Left kidney (tissue), 8 donors: ENCODE data around the gene CHEK2. TPM values are rescaled to one million over a fixed set of nuclear protein-coding genes. Genes with fewer than 3 reads are reported as not detected.
"Not testable (repeated sequence)": the region's sequence is repeated elsewhere in the genome, so short reads cannot be mapped to it uniquely, and the experiment has no call there.

ENCODE experiments used
- DNase-seq: peaks from one replicate; pipeline ENCODE4 v3.0.0-alpha.2; 2013
- long read RNA-seq, 8 donors: transcript quantifications; one replicate each; lab custom pipeline, GENCODE V29; 2026
- polyA plus RNA-seq: library from polyadenylated mRNA; unstranded; fragments of 120-200 nt; gene quantifications from one replicate; pipeline ENCODE4 v1.2.1, GENCODE V29; 2013; ENCODE audit not compliant: insufficient read length

The CHEK2 gene
- 24.5 TPM for polyA plus RNA-seq
- long read RNA-seq, donor 1, partial matches to known transcripts: 5 of 21 reads
- long read RNA-seq, donor 1, other reads (novel, unspliced or antisense): 12 of 21 reads
- long read RNA-seq, donor 2, partial matches to known transcripts: 12 of 15 reads
- long read RNA-seq, donor 2, other reads (novel, unspliced or antisense): 0 of 15 reads
- long read RNA-seq, donor 3, partial matches to known transcripts: 8 of 21 reads
- long read RNA-seq, donor 3, other reads (novel, unspliced or antisense): 11 of 21 reads
- long read RNA-seq, donor 4: 0 reads
- long read RNA-seq, donor 5, partial matches to known transcripts: 11 of 18 reads
- long read RNA-seq, donor 5, other reads (novel, unspliced or antisense): 0 of 18 reads
- long read RNA-seq, donor 6, partial matches to known transcripts: 7 of 10 reads
- long read RNA-seq, donor 6, other reads (novel, unspliced or antisense): 0 of 10 reads
- long read RNA-seq, donor 7, transcript CHEK2-208 (15 exons, 1,844 nt): major isoform, 7 of 45 reads
- long read RNA-seq, donor 7, partial matches to known transcripts: 13 of 45 reads
- long read RNA-seq, donor 7, other reads (novel, unspliced or antisense): 22 of 45 reads
- long read RNA-seq, donor 8, partial matches to known transcripts: 0 of 1 reads
- long read RNA-seq, donor 8, other reads (novel, unspliced or antisense): 0 of 1 reads

DNA sequence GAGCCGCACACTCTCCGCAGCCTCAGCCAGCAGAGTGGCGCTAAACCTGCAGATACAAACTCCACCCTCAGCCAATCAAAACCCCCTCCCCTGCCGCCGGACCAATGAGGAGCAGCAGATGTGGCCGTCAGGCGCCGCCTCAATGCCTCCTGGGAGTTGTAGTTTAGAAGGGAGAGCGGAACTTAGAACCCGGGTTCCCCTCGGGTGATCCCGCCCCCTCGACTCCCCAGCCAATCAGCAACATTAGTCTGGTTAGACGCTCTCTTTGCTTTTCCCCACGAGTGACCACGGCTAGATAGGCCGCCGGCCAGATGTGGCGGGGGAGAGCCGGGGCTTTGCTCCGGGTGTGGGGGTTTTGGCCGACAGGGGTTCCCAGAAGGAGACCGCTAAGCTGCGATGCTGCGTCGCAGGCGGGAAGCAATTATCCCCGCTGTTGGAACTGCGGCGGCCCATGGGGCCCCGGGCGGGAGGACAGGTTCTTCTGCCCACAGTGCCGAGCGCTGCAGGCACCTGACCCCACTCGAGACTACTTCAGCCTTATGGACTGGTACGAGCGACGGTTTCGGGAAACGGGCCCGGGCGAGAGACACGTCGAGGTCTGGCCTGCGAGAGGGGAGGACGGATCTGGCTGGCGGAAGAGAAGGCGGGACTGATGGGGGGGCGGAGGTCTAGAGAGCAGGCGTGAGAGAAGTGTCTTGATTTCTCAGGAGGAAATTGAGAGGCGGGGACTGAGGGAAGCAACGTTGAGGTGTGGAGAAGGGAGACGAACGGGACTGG lies at the start of gene CHEK2, which contains the start of gene HSCB:
CHEK2 (minus strand) TSS at position 36 of the 777 bp plus-strand sequence. CDS start 7,099 bp downstream, outside the sequence.
HSCB (plus strand) TSS at position 255 of the 777 bp plus-strand sequence; CDS start at position 312, 57 bp downstream.
- peak; percentile 99 for DNase-seq

DNA sequence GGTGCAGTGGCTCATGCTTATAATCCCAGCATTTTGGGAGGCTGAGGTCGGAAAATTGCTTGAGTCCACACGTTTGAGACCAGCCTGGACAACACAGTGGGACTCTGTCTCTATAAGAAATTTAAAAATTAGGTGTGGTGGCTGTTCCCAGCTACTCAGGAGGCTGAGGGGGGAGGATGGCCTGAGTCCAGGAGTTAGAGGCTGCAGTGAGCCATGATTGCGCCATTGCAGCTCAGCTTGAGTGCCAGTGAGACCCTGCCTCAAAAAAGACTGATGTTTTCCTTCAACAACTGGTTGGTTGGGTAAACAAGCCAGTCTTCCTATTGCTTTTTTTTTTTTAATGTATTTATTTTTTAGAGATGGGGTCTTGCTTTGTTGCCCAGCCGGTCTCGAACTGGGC lies 49.5 kb upstream of the CHEK2 start:
- DNase-seq: no peak

DNA sequence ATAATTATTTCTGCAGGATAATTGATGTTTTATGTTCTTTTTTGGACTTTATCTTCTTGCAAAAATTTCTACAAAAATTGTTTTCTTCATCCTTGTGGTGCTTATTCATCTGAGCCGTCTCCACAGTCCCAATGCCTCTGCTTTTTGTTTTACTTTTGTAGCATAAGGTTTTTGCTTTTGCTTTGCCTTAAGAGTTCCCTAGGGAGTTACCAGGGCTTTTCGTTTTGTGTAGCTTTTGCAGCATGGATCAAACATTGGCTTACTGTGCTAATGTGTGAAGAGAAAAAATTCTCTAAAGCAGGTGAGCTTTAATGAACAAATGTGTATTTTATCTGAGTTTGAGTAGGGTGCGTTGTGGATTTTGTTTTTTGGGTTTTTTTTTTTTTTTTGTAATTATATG lies 47.0 kb upstream of the CHEK2 start:
- no peak for DNase-seq

DNA sequence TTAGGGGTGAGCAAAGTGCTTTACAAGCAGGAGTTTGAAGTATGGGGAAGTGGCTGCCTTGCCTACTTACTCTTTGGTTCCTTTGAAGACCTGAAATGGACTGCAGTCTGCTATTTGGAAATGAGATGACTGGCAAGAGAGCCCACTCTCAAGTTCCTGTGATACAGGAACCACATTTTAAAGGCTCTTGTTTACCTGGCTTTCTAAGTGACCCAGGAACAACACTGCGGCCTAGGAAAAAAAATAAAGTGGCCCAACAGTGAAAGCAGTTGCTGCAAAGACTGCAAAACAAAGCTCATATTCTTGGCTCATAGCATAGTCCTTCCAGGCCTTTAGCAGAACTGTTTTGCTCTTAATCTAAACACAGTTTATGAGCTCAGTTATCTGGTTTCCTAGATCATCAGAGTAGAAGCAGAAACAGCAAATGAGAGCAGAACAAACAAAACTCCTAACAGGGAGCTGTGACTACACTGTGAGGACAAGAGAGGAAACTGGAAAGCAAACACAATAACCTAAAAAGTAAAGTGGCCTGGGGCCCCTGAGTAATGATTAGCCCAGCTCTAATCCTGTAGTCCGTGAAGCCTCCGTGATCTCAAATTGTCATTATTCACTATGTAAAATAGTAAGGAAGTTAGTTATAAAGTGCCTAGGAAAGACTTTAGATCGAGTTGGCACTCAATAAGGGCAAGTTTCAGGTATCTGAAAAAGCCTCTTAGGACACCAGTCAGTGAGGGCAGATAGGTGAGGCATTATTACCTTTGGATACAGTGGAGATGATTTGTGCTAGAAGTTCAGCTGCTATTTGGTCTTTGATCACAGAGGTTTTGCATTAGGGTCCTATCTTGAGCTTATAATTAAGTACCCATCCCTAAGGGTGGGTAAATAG lies 42.4 kb upstream of the CHEK2 start:
- no peak for DNase-seq

DNA sequence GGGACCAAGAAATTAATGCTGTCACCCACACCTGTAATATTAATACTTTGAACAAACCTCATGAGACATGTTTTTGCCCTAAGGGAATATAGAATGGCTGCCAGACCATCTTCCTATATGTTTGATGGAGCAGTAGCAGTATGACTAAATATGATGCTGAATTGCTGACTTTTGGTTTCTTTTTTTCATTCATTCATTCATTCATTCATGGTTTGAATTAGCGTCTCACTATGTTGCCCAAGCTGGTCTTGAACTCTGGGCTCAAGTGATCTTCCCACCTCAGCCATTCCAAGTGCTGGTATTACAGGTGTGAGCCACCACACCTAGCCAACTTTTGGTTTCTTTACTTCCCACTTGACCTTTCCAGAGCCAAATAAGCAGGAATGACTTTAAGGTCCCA lies 38.7 kb upstream of the CHEK2 start:
- no peak for DNase-seq

DNA sequence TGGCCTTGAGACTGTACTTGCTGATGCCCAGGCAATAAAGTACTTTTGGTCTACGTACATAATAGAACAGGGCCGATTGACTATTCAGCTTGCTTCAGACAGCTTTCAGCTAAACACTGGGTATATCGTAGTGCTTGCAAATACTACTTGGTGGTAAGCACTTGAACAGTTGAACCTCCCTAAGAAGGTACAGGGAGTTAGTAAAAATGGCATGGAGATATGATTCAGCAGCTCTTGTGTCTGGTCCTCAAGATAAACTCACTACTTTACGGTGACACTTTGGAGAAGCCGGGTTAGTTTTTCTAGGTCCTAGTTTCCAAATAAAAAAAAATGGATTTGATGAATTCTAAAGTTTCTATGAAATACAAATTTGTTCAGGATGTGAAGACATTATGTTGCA lies 38.2 kb upstream of the CHEK2 start:
- DNase-seq: no peak

DNA sequence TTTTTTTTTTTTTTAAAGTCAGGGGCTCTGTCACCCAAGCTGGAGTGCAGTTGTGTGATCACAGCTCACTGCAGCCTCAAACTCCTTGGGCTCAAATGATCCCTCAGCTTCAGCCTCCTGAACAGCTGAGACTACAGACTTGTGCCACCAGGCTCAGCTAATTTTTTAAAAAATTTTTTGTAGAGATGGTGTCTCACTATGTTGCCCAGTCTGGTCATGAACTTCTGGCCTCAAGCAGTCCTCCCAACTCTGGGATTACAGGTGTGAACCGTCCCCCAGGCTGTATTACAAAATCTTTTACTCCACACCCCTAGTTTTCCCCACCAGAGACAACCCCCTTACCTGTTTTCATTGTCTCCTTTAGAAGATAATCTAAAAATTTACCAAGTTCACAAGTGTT lies 32.8 kb upstream of the CHEK2 start:
- DNase-seq: no peak

DNA sequence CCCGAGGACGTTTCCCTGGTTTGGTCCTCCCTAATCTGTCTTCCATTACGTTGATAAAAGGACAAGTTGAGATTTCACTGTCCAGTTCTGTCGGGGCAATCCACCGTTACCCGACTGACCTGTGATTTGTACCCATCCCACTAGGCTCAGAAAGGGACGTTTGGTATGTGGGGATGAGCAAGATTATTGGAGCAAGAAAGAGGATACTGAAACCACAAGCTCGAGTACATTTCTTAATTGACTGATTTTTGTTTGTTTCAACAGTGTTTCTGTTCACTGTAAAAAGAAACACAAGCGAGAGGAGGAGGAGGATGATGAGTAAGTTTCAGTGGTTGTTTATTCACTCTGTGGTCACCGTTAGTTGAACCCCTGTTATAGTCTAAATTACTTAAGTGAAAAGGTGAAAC lies 31.8 kb upstream of the CHEK2 start:
- DNase-seq: no peak

DNA sequence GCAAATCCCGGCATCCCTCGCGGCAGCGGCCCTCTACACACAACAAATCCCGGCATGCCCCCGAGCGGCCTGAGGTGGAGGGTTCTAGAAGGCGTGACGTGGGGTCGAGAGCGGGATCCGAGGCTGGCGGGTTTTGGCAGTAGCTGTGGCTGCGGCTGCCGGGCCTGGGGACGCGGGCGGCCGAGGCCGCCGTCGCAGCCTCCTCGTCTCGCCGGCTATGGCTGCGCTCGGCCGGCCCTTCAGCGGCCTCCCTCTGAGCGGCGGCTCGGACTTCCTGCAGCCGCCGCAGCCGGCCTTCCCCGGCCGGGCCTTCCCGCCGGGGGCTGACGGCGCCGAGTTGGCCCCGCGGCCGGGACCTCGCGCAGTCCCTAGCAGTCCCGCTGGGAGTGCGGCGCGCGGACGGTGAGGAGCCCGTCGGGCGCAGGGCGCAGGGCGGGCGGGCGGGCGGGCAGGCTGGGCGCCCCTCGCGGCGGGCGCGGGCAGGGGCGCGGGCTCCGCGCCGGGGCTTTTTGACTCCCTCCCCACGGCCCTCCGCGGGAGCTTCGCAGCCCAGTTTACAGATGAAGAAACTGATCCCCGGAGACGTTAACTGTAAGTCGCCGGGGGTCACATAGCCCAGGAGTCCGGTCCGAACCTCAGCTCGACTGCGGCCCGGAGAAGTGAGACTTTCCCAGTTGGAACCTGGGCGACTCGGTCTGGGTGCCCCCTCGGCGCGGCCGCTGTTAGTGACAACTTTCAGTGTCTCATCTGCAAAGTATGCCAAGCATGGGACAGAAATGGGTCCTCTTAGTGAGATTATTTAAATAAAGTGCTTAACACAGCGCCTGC lies 31.2 kb upstream of the CHEK2 start, which contains the start of gene CCDC117:
CCDC117 (plus strand) TSS at position 63 of the 828 bp plus-strand sequence; CDS start at position 218, 155 bp downstream.
- peak; percentile 96 for DNase-seq

DNA sequence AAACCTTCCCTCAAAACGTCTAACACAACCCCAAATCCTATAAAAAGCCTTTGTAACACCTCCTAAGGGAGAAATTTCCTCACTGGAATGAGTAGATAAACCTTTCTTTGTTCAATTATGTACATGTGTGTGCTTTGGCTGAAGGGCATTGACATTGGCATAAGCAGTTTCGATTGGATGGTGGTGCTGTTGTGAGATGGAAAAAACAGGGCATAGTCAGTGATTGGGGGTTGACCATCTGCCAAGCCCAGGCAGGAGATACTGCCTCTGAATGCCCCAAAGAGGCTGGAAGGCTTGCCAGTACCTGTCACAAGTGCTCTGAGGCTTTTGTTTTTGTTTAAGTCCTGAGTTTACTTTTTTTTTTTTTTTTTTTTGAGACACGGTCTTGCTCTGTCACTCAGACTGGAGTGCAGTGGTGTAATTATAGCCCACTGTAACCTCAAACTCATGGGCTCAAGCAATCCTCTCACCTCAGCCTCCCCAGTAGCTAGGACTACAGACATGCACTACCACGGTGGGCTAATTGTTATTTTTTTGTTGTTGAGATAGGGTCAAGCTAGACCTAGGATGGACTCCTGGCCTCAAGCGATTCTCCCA lies 29.7 kb upstream of the CHEK2 start:
- no peak for DNase-seq

DNA sequence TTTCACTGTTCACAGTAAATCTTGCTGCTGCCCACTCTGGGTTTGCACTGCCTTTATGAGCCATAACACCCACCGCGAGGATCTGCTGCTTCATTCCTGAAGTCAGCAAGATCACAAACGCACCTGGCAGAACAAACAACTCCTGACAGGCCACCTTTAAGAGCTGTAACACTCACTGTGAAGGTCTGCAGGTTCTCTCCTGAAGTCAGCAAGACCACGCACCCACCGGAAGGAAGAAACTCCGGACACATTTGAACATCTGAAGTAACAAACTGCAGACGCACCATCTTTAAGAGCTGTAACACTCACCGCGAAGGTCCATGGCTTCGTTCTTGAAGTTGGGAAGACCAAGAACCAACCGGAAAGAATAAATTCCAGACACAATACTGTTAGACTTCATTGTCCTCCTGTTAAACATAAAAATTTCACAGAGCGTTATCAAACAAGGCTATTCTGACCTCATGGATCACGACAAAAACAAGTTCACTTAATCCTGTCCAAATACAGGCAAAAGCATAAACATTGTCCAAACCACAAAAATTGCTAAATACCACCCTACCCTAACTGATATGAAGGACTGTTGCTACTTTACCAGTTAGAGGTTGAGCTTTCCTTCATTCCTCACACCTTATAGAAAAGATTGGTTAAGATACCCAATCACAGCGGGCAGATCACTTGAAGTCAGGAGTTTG lies 27.9 kb upstream of the CHEK2 start:
- DNase-seq: no peak

DNA sequence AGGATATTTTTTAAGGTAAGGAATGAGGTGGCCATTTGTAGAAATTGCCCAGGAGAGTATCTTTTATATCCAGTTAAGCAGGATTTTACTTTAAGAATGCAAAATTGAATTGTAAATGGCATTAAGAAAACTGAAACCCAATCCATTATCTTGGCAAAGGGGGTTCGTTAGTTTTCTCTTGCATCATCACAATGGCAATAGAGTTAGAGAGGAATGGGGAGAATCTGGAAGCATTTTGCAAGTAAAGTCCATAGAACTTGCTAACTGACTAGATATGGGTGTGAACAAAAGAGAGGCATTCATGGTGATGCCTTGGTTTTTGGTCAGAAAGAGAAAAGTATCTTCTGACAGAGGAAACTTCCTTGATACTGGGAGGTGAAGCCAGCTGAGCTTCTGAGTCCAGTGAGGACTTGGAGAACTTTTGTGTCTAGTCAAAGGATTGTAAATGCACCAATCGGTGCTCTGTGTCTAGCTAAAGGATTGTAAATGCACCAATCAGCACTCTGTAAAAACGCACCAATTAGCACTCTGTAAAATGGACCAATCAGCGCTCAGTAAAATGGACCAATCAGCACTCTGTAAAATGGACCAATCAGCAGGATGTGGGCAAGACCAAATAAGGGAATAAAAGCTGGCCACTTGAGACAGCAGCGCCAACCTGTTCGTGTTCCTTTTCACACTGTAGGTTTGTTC lies 27.2 kb upstream of the CHEK2 start:
- DNase-seq: no peak

DNA sequence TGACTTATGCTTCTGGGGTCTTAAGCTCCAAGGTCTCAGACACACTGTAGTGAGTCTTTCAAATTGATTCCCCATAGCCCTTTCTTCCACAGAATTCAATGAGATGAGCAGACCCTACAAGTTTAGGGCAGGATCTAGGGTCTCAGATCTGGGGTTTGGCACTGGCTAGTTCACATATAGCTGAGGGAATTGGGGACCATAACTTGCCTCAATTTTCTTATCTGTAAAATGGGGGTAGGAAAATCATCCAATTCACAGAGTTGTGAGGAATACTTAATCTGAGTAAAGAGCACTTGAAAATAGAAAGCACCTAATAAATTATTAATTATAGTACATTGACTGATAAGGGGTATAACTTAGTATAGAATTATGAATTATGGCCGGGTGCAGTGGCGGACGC lies 25.0 kb upstream of the CHEK2 start:
- no peak for DNase-seq

DNA sequence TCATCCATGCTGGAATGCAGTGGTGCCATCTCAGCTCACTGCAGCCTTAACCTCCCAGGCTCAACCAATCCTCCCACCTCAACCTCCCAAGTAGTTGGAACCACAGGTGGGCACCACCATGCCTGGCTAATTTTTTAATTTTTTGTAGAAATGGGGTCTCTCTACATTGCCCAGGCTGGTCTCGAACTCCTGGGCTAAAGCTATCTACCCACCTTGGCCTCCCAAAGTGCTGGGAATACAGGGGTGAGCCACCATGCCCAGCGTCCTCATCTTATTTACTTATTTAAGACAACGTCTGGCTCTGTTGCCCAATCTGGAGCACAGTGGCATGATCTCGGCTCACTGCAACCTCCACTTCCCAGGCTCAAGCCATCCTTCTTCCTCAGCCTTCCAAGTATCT lies 20.4 kb upstream of the CHEK2 start:
- not testable (repeated sequence) for DNase-seq

DNA sequence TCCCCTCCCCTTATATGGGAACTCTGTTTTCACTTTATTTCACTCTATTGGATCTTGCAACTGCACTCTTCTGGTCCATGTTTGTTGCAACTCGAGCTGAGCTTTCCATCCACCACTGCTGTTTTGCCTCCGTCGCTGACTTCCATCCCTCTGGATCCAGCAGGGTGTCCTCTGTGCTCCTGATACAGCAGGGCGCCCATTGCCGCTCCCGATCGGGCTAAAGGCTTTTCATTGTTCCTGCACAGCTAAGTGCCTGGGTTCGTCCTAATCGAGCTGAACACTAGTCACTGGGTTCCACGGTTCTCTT lies 19.8 kb upstream of the CHEK2 start:
- no peak for DNase-seq

DNA sequence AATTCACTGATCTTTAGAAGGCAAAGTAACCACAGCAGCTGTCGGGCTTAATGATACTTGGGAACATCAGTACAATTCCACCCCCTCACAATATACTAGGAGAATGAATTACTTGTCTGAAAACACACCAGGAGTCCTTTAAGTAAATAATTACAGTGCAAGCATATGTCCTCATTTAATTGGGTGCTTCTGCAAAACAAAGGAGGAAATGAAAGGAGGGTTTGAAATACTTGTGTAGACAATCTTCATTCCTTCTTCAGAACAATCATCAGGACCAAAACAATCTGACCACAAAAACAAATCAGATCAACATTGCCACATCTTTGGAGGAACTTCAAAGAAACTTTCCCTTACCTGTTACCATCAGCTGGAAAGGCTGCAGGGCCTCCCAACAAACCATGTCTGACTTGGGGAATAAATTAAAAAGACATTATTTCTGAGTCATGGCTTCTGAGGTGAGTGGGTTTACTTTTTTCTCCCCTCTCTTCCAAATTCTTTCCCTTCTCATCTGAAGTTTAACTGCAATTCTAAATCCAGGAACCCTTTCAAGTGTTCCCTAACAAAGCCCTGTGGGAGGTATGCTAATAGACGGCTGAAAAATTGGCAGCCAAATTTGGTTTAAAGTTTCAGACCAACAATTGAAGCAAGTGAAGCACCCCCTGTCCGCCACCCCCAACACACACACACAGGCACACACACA lies 18.4 kb upstream of the CHEK2 start:
- DNase-seq: no peak

DNA sequence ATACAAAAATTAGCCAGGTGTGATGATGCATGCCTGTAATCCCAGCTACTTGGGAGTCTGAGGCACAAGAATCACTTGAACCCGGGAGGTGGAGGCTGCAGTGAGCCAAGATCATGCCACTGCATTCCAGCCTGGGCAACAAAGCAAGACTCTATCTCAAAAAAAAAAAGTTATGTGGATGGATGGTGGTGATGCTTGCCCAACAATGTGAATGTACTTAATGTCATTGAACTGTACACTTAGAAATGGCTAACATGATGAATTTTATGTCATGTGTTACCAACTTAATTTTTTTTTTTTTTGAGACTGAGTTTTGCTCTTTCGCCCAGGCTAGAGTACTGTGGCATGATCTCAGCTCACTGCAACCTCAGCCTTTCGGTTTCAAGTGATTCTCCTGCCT lies 12.9 kb upstream of the CHEK2 start:
- DNase-seq: not testable (repeated sequence)

DNA sequence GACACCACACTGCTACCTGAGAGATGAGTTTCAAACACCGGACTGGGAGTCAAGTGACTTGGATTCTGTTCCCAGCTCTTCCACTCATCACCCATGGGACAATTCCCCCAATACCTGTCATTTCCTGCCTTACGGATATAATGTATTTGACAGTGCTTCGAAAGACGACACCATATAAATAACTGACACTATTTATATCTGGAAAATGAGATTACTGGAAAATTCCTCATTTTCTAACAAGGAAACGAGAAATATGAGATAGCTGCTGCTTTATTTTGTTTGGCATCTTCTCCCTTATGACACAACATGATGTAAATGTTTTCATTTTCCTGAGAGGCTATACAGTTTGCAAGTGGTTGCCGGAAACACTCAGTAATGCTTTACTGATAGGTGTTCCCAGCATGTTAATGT lies 8.9 kb upstream of the CHEK2 start:
- DNase-seq: peak; percentile 32
